H1 (cell line): ENCODE results near the gene MYOZ2. TPM values are rescaled to one million over a fixed set of nuclear protein-coding genes. Genes with fewer than 3 reads are reported as not detected.

Experiments used
- CTCF ChIA-PET: fragments of 300-600 bp; sonication (Branson Sonifier 250); formaldehyde crosslinking; loops from one replicate; lab custom pipeline; 2021; ENCODE audit not compliant: partially characterized antibody; lab: Charles Lee
- POLR2A ChIA-PET: fragments of 300-600 bp; sonication (Branson Sonifier 250); formaldehyde crosslinking; loops from one replicate; lab custom pipeline; 2021; ENCODE audit warnings: inconsistent platforms; ENCODE audit not compliant: partially characterized antibody; lab: Charles Lee
- DNase-seq, 2 experiments: peaks; one replicate each; pipeline versions ENCODE4 v3.0.0 to v3.0.0-alpha.2; 2010 to 2022; ENCODE audit warnings: low spot score in 2 of 2, low read depth in 1 of 2, mixed read lengths in 1 of 2
- FAIRE-seq: peaks from 2 replicates; lab custom pipeline; 2011; peaks lifted over from hg19 to GRCh38; lab: Jason Lieb, UNC
- H2AFZ ChIP-seq: 2 replicates; pipeline ENCODE4 v1.8.1; 2012; ENCODE audit warnings: low read length, inconsistent platforms
- H2AK5ac ChIP-seq: 2 replicates; pipeline ENCODE4 v1.6.1; 2013; ENCODE audit warnings: low read depth, low read length
- H2BK120ac ChIP-seq: replicated peaks from 2 replicates; pipeline ENCODE3; 2013; ENCODE audit warnings: low read depth, low read length, inconsistent platforms
- H2BK12ac ChIP-seq: 2 replicates; pipeline ENCODE4 v1.6.1; 2013; ENCODE audit warnings: low read depth, low read length
- H2BK15ac ChIP-seq: 2 replicates; pipeline ENCODE4 v1.6.1; 2013; ENCODE audit warnings: low read length
- H2BK20ac ChIP-seq: 2 replicates; pipeline ENCODE4 v1.6.1; 2013; ENCODE audit warnings: low read length
- H2BK5ac ChIP-seq: 2 replicates; pipeline ENCODE4 v1.6.1; 2013; ENCODE audit warnings: low read depth, low read length
- H3K14ac ChIP-seq: 2 replicates; pipeline ENCODE4 v1.6.1; 2013; ENCODE audit warnings: inconsistent platforms; ENCODE audit not compliant: insufficient read length
- H3K18ac ChIP-seq: 2 replicates; pipeline ENCODE4 v1.6.1; 2013; ENCODE audit warnings: low read length; ENCODE audit errors: extremely low read depth
- H3K23ac ChIP-seq: 2 replicates; pipeline ENCODE4 v1.6.1; 2013; ENCODE audit warnings: inconsistent platforms; ENCODE audit not compliant: insufficient read length
- H3K23me2 ChIP-seq: 2 replicates; pipeline ENCODE4 v1.6.1; 2013; ENCODE audit warnings: low read depth, low read length
- H3K27ac ChIP-seq: 2 replicates; pipeline ENCODE4 v1.6.1; 2011; ENCODE audit warnings: low read depth, low read length, inconsistent platforms
- H3K27me3 ChIP-seq, 4 experiments: replicated peaks in 1 of 4; 1 replicate in 1 of 4; 2 replicates in 3 of 4; pipeline versions ENCODE4 v1.6.1 to v1.8.1; 2011 to 2013; ENCODE audit warnings: low read length in 3 of 4, mild to moderate bottlenecking in 3 of 4, inconsistent platforms in 2 of 4, mixed read lengths in 2 of 4, moderate library complexity in 1 of 4; ENCODE audit not compliant: control insufficient read depth in 3 of 4, insufficient read depth in 3 of 4; ENCODE audit errors: extremely low read depth in 1 of 4
- H3K36me3 ChIP-seq, 4 experiments: 2 replicates each; pipeline versions ENCODE4 v1.6.1 to v1.8.1; 2011 to 2013; ENCODE audit warnings: mild to moderate bottlenecking in 4 of 4, low read length in 3 of 4, moderate library complexity in 2 of 4, control low read depth in 1 of 4, inconsistent platforms in 1 of 4; ENCODE audit not compliant: insufficient read depth in 4 of 4, control insufficient read depth in 2 of 4
- H3K4ac ChIP-seq: replicated peaks from 2 replicates; pipeline ENCODE3; 2013; ENCODE audit warnings: low read length, low read depth, mixed read lengths, inconsistent platforms; ENCODE audit not compliant: insufficient read length
- H3K4me1 ChIP-seq, 4 experiments: replicated peaks in 1 of 4; 1 replicate in 1 of 4; 2 replicates in 3 of 4; pipeline versions ENCODE4 v1.6.1 to v1.8.1; 2011 to 2013; ENCODE audit warnings: low read length in 3 of 4, inconsistent platforms in 2 of 4, mixed read lengths in 1 of 4; ENCODE audit not compliant: insufficient read depth in 4 of 4, control insufficient read depth in 3 of 4
- H3K4me2 ChIP-seq, 2 experiments: 2 replicates each; pipeline versions ENCODE4 v1.6.1 to v1.8.1; 2011 to 2013; ENCODE audit warnings: low read depth in 2 of 2, low read length in 2 of 2, control low read depth in 1 of 2, inconsistent platforms in 1 of 2, mild to moderate bottlenecking in 1 of 2; ENCODE audit not compliant: insufficient read depth in 1 of 2
- H3K4me3 ChIP-seq, 4 experiments: fragments of 200-600, 300-600 bp in 1 of 4; sonication (generic), shearing (Covaris generic), sonication (Bioruptor Twin) in 1 of 4; 2 replicates each; pipeline versions ENCODE4 v1.5.1 to v1.8.1; 2011 to 2016; ENCODE audit warnings: low read length in 4 of 4, low read depth in 3 of 4, control low read depth in 2 of 4, inconsistent platforms in 2 of 4, mild to moderate bottlenecking in 2 of 4, mixed read lengths in 1 of 4, moderate library complexity in 1 of 4; ENCODE audit not compliant: insufficient read depth in 2 of 4; ENCODE audit errors: extremely low read depth in 1 of 4
- H3K56ac ChIP-seq: replicated peaks from 2 replicates; pipeline ENCODE3; 2013; ENCODE audit warnings: low read depth, mild to moderate bottlenecking, mixed read lengths, low read length, inconsistent platforms; ENCODE audit not compliant: insufficient read length
- H3K79me1 ChIP-seq: 2 replicates; pipeline ENCODE4 v1.6.1; 2013; ENCODE audit warnings: low read depth, low read length, control low read depth
- H3K79me2 ChIP-seq, 2 experiments: 2 replicates each; pipeline versions ENCODE4 v1.6.1 to v1.8.1; 2012 to 2013; ENCODE audit warnings: low read length in 2 of 2, mild to moderate bottlenecking in 2 of 2, inconsistent platforms in 1 of 2; ENCODE audit not compliant: insufficient read depth in 2 of 2, control insufficient read depth in 1 of 2
- H3K9ac ChIP-seq, 4 experiments: replicated peaks in 1 of 4; 1 replicate in 1 of 4; 2 replicates in 3 of 4; pipeline versions ENCODE4 v1.6.1 to v1.8.1; 2011 to 2013; ENCODE audit warnings: low read depth in 3 of 4, low read length in 3 of 4, control low read depth in 2 of 4, mild to moderate bottlenecking in 2 of 4, moderate library complexity in 2 of 4, inconsistent platforms in 1 of 4; ENCODE audit errors: extremely low read depth in 1 of 4
- H3K9me3 ChIP-seq, 2 experiments: 2 replicates each; pipeline versions ENCODE4 v1.6.1 to v1.8.1; 2012 to 2013; ENCODE audit warnings: mild to moderate bottlenecking in 2 of 2, moderate library complexity in 2 of 2, control low read depth in 1 of 2, inconsistent platforms in 1 of 2, low read depth in 1 of 2, low read length in 1 of 2, mixed read lengths in 1 of 2; ENCODE audit not compliant: insufficient read depth in 2 of 2
- H4K20me1 ChIP-seq, 2 experiments: replicated peaks in 1 of 2; 2 replicates each; pipeline versions ENCODE3 to v1.8.1; 2011 to 2013; ENCODE audit warnings: inconsistent platforms in 2 of 2, low read length in 2 of 2, mild to moderate bottlenecking in 1 of 2; ENCODE audit not compliant: insufficient read depth in 2 of 2, control insufficient read depth in 1 of 2
- H4K5ac ChIP-seq: 2 replicates; pipeline ENCODE4 v1.6.1; 2013; ENCODE audit warnings: low read length, low read depth, mixed read lengths, inconsistent platforms; ENCODE audit not compliant: insufficient read length
- H4K8ac ChIP-seq: 2 replicates; pipeline ENCODE4 v1.8.0; 2013; ENCODE audit warnings: mild to moderate bottlenecking, moderate library complexity, low read length, inconsistent platforms; ENCODE audit not compliant: insufficient read depth; ENCODE audit errors: extremely low read depth
- H4K91ac ChIP-seq: replicated peaks from 2 replicates; pipeline ENCODE3; 2013; ENCODE audit warnings: low read length, mixed read lengths, inconsistent platforms; ENCODE audit not compliant: insufficient read length
- ASH2L ChIP-seq: fragments of 200-600, 300-600 bp; sonication (generic); IDR thresholded peaks from one replicate; pipeline ENCODE4 v1.7.1; 2017; ENCODE audit warnings: low read length
- BACH1 ChIP-seq: IDR thresholded peaks from 2 replicates; pipeline ENCODE4 v1.6.1; 2012; ENCODE audit warnings: low read length, improper control_type of control experiment
- SIN3A ChIP-seq, 2 experiments: IDR thresholded peaks in 1 of 2; conservative IDR thresholded peaks in 1 of 2; 2 replicates each; pipeline ENCODE4 v1.6.1; 2011 to 2012; ENCODE audit warnings: low read length in 2 of 2, improper control_type of control experiment in 1 of 2, low read depth in 1 of 2, mild to moderate bottlenecking in 1 of 2
- SP4 ChIP-seq: IDR thresholded peaks from 2 replicates; pipeline ENCODE4 v1.6.1; 2012; ENCODE audit warnings: low read length, inconsistent platforms
- SUZ12 ChIP-seq: fragments of 200-600 bp; sonication (generic); IDR thresholded peaks from 2 replicates; pipeline ENCODE4 v1.6.1; 2012; ENCODE audit warnings: mild to moderate bottlenecking, inconsistent platforms, low read length, moderate library complexity, mixed read lengths
- WGBS, 2 experiments: shearing (Covaris generic) in 1 of 2; methylation state at CpG; one replicate each; pipeline versions ENCODE4 v1.1.6 to v1.1.7; 2013 to 2015; ENCODE audit warnings: low lambda C conversion rate in 2 of 2, mixed read lengths in 2 of 2, inconsistent platforms in 1 of 2, low coverage in 1 of 2, missing lambda C conversion rate in 1 of 2; ENCODE audit not compliant: insufficient replicate concordance in 2 of 2, insufficient coverage in 1 of 2, insufficient read length in 1 of 2; ENCODE audit errors: extremely low coverage in 1 of 2, missing lambda C conversion rate in 1 of 2; 5-methylcytosine and 5-hydroxymethylcytosine counted together
- polyA plus RNA-seq, 7 experiments: library from polyadenylated mRNA; depleted of rRNA in 3 of 7; stranded (reverse) in 5 of 7; unstranded in 2 of 7; fragments of >200 nt in 5 of 7; fragments of 200-250 nt in 2 of 7; gene quantifications; 1 replicate in 5 of 7; 2 replicates in 1 of 7; 4 replicates in 1 of 7; pipeline versions ENCODE4 v1.2.1 to v1.2.3, GENCODE V29; 2011 to 2013; ENCODE audit warnings: missing spikeins in 2 of 7, mixed read lengths in 2 of 7
- total RNA-seq: library from RNA; stranded (reverse); fragmentation: NEBNext Ultra II Directional; extraction: Animal tissue kit (Norgen Biotek cat#: 25700); gene quantifications from 2 replicates; pipeline ENCODE4 v1.2.1, GENCODE V29; 2021

MYOZ2 gene
- total and polyA plus RNA-seq, 2 of the 8 experiments (the other 6 are each of a cell fraction or from before 2014, with no cell fraction given), result not detected

GRCh38 chr4:119179011-119179410 lies 43.4 kb downstream of the MYOZ2 start:
- no peaks in the 10 kb centered on the region for H3K79me1 ChIP-seq
- no peak overlapping the region for H4K8ac ChIP-seq
- no peak overlapping the region for H3K56ac ChIP-seq
- H4K20me1 ChIP-seq, result no peaks in the 10 kb centered on the region
- H3K27ac ChIP-seq, result no peak overlapping the region
- no peak overlapping the region for H2BK20ac ChIP-seq
- no peaks in the 10 kb centered on the region for H3K9me3 ChIP-seq
- H3K23ac ChIP-seq, result no peak overlapping the region
- no peak overlapping the region for H2BK5ac ChIP-seq
- no peak overlapping the region for H3K4me2 ChIP-seq
- DNase-seq (no peak), FAIRE-seq (no peak)
- no peak overlapping the region for H4K5ac ChIP-seq
- no peak overlapping the region for H2AK5ac ChIP-seq
- ChIA-PET CTCF (interaction anchor here (0.6 kb wide), 1 partner anchor 1997 kb away, joined by 3 read pairs; no protein-coding TSS in a partner anchor), POLR2A (no interaction called here)
- 93% methylated on average over 1 of the region's 1 CpG; no CpG with 5 or more reads in 1 of the 2 experiments for WGBS, 2 experiments
- no peak overlapping the region for H2BK12ac ChIP-seq
- no peak overlapping the region for H3K9ac ChIP-seq
- no peaks in the 10 kb centered on the region for H3K4me1 ChIP-seq
- no peak overlapping the region for H2AFZ ChIP-seq
- no peak overlapping the region for H2BK15ac ChIP-seq
- H3K4me3 ChIP-seq, result no peak overlapping the region
- H3K23me2 ChIP-seq, result no peaks in the 10 kb centered on the region
- H2BK120ac ChIP-seq, result no peak overlapping the region
- TF ChIP-seq SUZ12 (no peak), ASH2L (no peak), BACH1 (no peak), SP4 (no peak), SIN3A (conservative IDR thresholded peaks at IDR 0.05 in 1 of 2, IDR thresholded peaks at IDR 0.05 in 1 of 2; ENCODE audit: low read depth in 1 of 2, low read length in 2 of 2) (no peak)
- H3K14ac ChIP-seq, result no peak overlapping the region
- no peaks in the 10 kb centered on the region for H3K36me3 ChIP-seq
- H3K4ac ChIP-seq, result no peak overlapping the region
- no peaks in the 10 kb centered on the region for H3K27me3 ChIP-seq
- no peak overlapping the region for H3K18ac ChIP-seq
- no peaks in the 10 kb centered on the region for H3K79me2 ChIP-seq
- H4K91ac ChIP-seq, result no peak overlapping the region
